ENCODE measurements around the gene QARS1.

QARS1 gene

DNA sequence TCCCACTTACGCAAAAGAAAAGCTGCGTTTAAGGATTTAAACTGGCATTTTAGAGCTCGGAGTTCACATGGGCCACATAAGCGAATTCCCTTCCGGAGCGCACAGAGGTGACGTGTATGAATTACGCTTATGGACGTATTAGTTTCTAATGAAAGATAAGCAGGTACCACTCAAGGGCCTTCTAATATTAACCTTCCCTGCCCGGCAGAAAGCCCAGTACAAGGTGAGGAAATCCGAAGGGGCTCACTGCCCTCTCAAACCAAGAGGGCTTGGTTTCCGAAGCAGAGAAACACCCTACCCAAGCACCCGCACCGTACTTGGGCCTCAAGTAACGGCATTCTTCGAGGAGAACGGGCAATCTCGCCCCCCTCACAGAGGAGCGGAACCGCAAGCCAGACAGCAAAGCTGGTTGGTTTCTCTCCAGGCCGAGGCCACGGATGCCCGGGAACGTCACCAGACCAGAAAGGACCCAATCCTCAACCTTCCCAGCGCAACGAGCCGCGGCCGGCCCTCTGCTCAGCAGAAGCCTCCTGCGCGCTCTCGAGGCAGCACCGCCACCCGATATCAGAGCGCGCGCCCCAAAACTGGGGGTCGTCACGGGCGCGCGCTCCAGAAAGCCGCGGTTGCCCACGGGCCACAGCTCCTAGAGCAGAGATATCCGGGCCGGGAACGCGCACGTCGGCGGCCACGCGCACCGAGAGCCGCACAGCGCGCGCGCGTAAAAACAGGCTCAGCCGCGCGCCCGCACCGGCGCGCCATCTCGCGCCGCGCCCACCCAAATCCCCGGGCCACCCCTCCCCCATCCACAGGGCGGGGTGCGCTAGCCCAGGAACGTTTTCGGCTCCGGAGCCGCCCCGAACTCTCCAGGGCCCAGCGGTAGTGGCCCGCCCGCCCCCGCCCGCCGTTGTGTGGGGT, 11.4 kb downstream of the QARS1 start:
- TF ChIP-seq TAF1 (IDR thresholded peaks at IDR 0.05; ENCODE audit: borderline replicate concordance, low read depth, low read length) = no peak
- no peak; the same call in 1 of the 2 replicates for TF ChIP-seq POLR2AphosphoS5 (IDR thresholded peaks at IDR 0.05; ENCODE audit: low read depth, low read length)
- TF ChIP-seq POLR2A (IDR thresholded peaks at IDR 0.05; ENCODE audit: low read depth, low read length) = no peak; the same call in 1 of the 2 replicates
- FAIRE-seq (peak; percentile 93), DNase-seq (ENCODE audit: insufficient read length) (peak; percentile 58)

DNA sequence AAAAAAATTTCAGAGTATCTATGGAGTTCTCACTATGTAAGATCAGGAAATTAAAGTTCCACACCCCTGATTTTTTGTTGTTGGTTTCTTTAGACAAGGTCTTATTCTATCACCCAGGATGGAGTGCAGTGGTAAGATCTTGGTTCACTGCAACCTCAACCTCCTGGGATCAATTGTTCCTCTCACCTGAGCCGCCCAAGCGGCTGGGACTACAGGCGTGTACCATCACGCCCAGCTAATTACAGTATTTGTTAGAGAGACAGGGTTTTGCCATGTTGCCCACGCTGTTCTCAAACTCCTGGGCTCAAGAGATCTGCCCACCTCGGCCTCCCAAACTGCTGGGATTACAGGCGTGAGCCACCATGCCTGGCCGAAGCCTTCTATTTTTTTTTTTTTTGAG, 23.1 kb downstream of the QARS1 start:
- DNase-seq (ENCODE audit: insufficient read length) (no peak), FAIRE-seq (peak; percentile 9)
- no peak for TF ChIP-seq TAF1 (IDR thresholded peaks at IDR 0.05; ENCODE audit: borderline replicate concordance, low read depth, low read length)
- no peak for TF ChIP-seq POLR2AphosphoS5 (IDR thresholded peaks at IDR 0.05; ENCODE audit: low read depth, low read length)
- no peak for TF ChIP-seq POLR2A (IDR thresholded peaks at IDR 0.05; ENCODE audit: low read depth, low read length)

DNA sequence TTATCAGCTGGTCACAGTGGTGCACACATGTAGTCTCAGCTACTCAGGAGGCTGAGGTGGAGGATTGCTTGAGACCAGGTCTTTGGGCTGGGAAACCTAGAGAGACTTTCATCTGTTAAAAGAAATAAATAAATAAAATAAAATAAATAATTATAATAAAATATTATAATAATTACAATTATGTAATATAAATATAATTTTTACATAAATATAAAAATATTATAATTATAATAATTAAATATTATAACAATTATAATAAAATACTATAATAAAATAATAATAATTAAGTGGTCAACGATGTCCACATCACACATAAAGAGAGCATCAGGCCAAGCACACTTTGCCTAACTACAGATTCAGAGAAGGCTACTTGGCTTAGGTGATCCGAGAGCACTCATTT, 25.3 kb downstream of the QARS1 start:
- no peak for FAIRE-seq
- TF ChIP-seq TAF1 (IDR thresholded peaks at IDR 0.05; ENCODE audit: borderline replicate concordance, low read depth, low read length) (no peak), POLR2AphosphoS5 (IDR thresholded peaks at IDR 0.05; ENCODE audit: low read depth, low read length) (no peak), POLR2A (IDR thresholded peaks at IDR 0.05; ENCODE audit: low read depth, low read length) (no peak)
- DNase-seq (ENCODE audit: insufficient read length) = no peak

DNA sequence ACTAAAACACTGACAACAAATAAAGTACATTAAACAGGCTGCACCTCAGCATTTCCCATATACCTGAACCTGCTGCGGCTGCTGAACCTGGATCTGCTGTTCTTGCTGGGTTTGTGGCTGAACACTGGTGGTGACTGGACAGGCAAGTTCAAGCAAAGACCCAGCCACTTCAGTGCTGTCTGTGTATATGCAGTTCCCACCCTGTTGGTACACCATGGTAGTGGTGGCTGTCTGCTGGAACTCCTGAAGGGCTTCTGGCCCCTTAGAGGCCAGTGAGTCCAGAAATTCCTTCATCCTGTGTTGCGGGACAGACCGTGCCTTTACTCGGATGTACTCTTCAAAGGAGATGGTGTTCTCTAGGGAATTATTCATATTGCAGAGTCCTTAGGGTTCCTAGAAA, 27.9 kb downstream of the QARS1 start:
- FAIRE-seq = no peak
- TF ChIP-seq POLR2A (IDR thresholded peaks at IDR 0.05; ENCODE audit: low read depth, low read length) (no peak), TAF1 (IDR thresholded peaks at IDR 0.05; ENCODE audit: borderline replicate concordance, low read depth, low read length) (no peak), POLR2AphosphoS5 (IDR thresholded peaks at IDR 0.05; ENCODE audit: low read depth, low read length) (no peak)
- no peak for DNase-seq (ENCODE audit: insufficient read length)

DNA sequence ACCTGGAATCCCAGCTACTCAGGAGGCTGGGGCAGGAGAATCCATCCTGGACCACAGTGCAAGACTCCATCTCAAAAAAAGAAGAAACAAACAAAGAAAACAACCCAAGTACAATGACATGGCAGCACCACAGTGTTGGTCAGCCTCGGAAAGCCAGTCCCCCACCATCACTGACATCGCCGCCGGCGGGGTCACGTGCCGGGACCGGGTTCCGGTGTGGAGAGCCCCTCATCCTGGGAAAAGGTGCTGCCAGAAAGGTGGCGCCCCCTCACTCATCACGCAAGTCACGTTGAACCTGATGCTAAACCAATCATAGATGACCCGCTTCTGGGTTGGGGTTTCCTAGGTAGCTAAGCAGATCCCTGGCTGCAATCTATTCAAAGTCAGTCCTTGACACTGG, 28.4 kb downstream of the QARS1 start:
- no peak for DNase-seq (ENCODE audit: insufficient read length)
- FAIRE-seq = no peak
- TF ChIP-seq TAF1 (IDR thresholded peaks at IDR 0.05; ENCODE audit: borderline replicate concordance, low read depth, low read length) (no peak), POLR2AphosphoS5 (IDR thresholded peaks at IDR 0.05; ENCODE audit: low read depth, low read length) (no peak), POLR2A (IDR thresholded peaks at IDR 0.05; ENCODE audit: low read depth, low read length) (no peak)

DNA sequence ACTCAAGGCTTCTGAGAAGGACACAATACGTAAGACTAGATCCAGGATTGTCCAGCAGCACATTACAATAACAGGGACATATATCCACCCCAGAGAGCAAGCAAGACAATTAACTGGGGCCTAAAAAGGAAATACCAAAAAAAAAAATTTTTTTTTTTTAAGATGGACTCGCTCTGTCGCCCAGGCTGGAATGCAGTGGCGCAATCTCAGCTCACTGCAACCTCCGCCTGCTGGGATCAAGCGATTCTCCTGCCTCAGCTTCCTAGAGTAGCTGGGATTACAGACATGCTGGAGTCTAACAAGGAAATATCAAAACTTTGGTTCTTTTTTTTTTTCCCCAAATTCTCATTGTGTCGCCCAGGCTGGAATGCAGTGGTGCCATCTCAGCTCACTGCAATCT, 46.5 kb downstream of the QARS1 start:
- TF ChIP-seq POLR2A (IDR thresholded peaks at IDR 0.05; ENCODE audit: low read depth, low read length) (no peak), POLR2AphosphoS5 (IDR thresholded peaks at IDR 0.05; ENCODE audit: low read depth, low read length) (no peak), TAF1 (IDR thresholded peaks at IDR 0.05; ENCODE audit: borderline replicate concordance, low read depth, low read length) (no peak)
- DNase-seq (ENCODE audit: insufficient read length) = no peak
- no peak for FAIRE-seq

DNA sequence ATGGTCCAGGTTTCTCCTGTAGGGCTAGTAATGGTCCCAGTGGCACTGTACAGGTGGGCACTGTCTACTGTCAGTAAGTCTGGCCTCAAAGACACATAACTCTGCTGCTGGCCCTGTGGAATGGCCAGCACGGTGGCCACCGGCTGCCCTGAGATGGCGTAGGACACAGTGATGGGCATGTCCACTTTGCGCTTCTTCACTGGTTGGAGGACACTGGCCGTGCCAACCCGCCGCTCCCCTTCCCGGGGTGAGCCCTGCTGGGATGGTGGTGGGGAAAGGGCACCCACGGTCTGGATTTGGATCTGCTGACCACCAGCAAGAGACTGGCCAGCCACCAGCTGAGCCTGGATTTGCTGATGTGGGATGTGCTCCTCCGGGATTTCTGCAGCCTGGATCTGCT, 47.3 kb downstream of the QARS1 start:
- DNase-seq (ENCODE audit: insufficient read length) = no peak
- TF ChIP-seq POLR2A (IDR thresholded peaks at IDR 0.05; ENCODE audit: low read depth, low read length) = no peak
- no peak for TF ChIP-seq POLR2AphosphoS5 (IDR thresholded peaks at IDR 0.05; ENCODE audit: low read depth, low read length)
- no peak for TF ChIP-seq TAF1 (IDR thresholded peaks at IDR 0.05; ENCODE audit: borderline replicate concordance, low read depth, low read length)
- no peak for FAIRE-seq

DNA sequence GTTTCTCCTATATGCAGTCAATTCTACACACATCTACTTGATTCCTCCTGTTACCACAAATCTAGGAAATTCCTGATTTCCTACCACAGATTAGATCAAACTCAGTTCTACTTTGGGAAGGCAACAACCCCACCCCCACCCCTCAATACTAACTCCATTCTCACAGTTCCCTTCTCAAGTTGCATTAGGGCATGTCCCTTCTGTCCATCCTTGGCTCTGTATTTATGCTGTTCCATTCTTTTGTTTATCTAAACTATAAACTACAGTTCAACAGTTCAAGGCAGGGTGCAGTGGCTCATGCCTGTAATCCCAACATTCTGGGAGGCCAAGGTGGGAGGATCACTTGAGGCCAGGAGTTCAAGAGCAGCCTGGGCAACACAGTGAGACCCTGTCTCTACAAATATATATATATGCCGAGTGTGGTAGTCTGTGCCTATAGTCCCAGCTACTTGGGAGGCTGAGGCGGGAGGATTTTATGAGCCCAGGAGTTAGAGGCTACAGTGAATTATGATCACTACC, 50.2 kb downstream of the QARS1 start:
- TF ChIP-seq POLR2A (IDR thresholded peaks at IDR 0.05; ENCODE audit: low read depth, low read length) (no peak), TAF1 (IDR thresholded peaks at IDR 0.05; ENCODE audit: borderline replicate concordance, low read depth, low read length) (no peak), POLR2AphosphoS5 (IDR thresholded peaks at IDR 0.05; ENCODE audit: low read depth, low read length) (no peak)
- DNase-seq (ENCODE audit: insufficient read length) (no peak), FAIRE-seq (no peak)

DNA sequence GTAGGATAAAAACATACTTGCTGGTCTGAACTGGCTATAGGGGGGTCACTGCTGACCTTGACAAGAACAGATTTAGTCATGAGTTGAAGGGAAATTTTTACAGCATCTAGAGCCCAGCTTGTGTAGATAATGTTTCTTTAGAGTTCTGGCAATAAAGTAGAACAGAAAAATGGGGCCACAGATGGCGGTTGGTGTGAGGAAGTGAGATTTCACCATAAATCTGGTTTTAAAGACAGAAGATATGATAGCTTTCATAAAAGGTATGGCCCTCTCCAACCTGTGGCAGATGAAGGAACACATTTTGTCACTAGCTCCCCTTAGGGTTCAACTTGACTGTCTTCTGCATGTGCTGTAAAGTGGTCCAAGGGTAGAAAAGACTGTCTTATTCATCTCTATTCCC, 51.0 kb downstream of the QARS1 start:
- DNase-seq (ENCODE audit: insufficient read length) (no peak), FAIRE-seq (no peak)
- TF ChIP-seq POLR2AphosphoS5 (IDR thresholded peaks at IDR 0.05; ENCODE audit: low read depth, low read length) = no peak
- no peak for TF ChIP-seq TAF1 (IDR thresholded peaks at IDR 0.05; ENCODE audit: borderline replicate concordance, low read depth, low read length)
- no peak for TF ChIP-seq POLR2A (IDR thresholded peaks at IDR 0.05; ENCODE audit: low read depth, low read length)
